ENCODE data around the gene SGMS1. TPM values are rescaled to one million over a fixed set of nuclear protein-coding genes. Genes with fewer than 3 reads are reported as not detected.

The SGMS1 gene
- total and polyA plus RNA-seq, 4 donors, result 8.9 to 54.3 (median 22.2) TPM

DNA sequence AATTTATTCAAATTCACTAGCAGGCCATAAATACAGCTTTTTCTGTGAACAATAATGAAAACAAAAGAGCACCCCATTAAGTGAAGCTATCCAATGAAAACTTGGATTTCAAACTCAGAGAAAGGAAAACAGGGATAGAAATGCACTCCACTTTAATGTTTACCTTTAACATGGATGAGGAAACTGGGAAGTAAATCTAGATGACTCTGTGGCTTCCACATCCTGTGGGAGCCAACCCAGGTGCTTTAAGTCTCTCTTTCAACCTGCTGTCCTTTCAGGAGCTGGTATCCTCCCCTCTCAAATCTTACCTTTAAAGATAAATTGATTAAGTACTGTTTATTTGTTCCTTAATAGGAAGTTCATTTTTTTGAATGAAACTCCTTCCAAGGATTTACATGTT is 21.5 kb upstream of the SGMS1 start:
- Histone ChIP-seq H3K4me1 (ENCODE audit: control insufficient read depth in 1 of 2, insufficient read depth in 2 of 2, low read length in 2 of 2) (no peaks in the 10 kb centered on the region), H3K36me3 (ENCODE audit: control insufficient read depth in 1 of 2, insufficient read depth in 2 of 2, low read length in 1 of 2) (no peaks in the 10 kb centered on the region), H3K9me3 (ENCODE audit: control insufficient read depth, low read length) (no peaks in the 10 kb centered on the region), H3K27me3 (ENCODE audit: control insufficient read depth in 1 of 2, insufficient read depth in 2 of 2, low read length in 1 of 2) (no peaks in the 10 kb centered on the region), H3K27ac (ENCODE audit: low read depth in 1 of 2, low read length in 2 of 2) (no peak overlapping the region), H3K4me3 (ENCODE audit: low read length in 2 of 2) (no peak overlapping the region)
- intact Hi-C loops (cut with DNase I), result no loop called here
- DNase-seq, result no peak
- no peak for ATAC-seq (ENCODE audit: low FRiP score)

DNA sequence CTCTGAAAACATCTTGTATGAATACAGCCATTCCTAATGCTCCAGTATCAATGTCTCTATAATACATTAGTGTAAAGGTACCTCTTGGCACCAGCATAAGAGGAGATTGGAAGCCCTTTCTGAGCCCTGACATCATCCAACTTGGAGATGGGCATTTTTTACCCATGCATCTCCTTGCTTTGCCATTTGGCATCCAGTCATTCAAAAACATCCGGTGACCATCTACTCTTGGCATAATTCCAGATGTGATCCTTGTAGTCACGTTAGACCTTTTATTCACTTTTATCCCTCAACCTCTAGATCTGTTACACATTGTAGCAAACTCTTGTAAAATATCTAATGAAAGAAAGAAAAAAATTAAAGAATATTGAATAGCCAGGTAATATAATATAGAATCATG is 17.9 kb upstream of the SGMS1 start:
- Histone ChIP-seq H3K27me3 (ENCODE audit: control insufficient read depth in 1 of 2, insufficient read depth in 2 of 2, low read length in 1 of 2) (no peaks in the 10 kb centered on the region), H3K9me3 (ENCODE audit: control insufficient read depth, low read length) (no peaks in the 10 kb centered on the region), H3K36me3 (ENCODE audit: control insufficient read depth in 1 of 2, insufficient read depth in 2 of 2, low read length in 1 of 2) (no peaks in the 10 kb centered on the region), H3K4me3 (ENCODE audit: low read length in 2 of 2) (no peak overlapping the region), H3K27ac (ENCODE audit: low read depth in 1 of 2, low read length in 2 of 2) (no peak overlapping the region), H3K4me1 (ENCODE audit: control insufficient read depth in 1 of 2, insufficient read depth in 2 of 2, low read length in 2 of 2) (no peaks in the 10 kb centered on the region)
- WGBS, 2 donors, result 32 to 50% methylated on average over 2 of the region's 2 CpGs
- intact Hi-C loops (cut with DNase I), result no loop called here
- ATAC-seq (ENCODE audit: low FRiP score) (no peak), DNase-seq (no peak)

DNA sequence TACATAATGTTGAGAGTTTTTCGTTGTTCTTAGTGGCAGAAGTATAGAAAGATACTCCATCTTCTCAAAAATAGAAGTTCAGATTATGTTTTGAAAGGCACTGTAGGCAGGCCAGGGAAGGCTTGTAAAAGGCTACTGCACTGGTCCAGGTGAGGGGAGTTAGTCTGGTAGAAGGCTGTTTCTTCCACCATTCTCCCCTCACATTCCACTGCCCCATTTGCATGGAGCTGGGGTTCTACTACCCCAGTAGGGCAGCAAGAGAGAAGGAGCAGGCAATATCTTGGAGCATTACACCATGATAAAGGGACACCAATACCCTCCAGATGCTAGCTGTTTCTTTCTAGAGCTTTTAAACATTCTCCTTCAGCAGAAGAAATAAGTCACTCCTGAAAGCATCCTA is 16.5 kb upstream of the SGMS1 start:
- no peak for DNase-seq
- intact Hi-C loops (cut with DNase I), result no loop called here
- Histone ChIP-seq H3K27ac (ENCODE audit: low read depth in 1 of 2, low read length in 2 of 2) (no peak overlapping the region), H3K9me3 (ENCODE audit: control insufficient read depth, low read length) (no peaks in the 10 kb centered on the region), H3K36me3 (ENCODE audit: control insufficient read depth in 1 of 2, insufficient read depth in 2 of 2, low read length in 1 of 2) (no peaks in the 10 kb centered on the region), H3K4me1 (ENCODE audit: control insufficient read depth in 1 of 2, insufficient read depth in 2 of 2, low read length in 2 of 2) (no peaks in the 10 kb centered on the region), H3K4me3 (ENCODE audit: low read length in 2 of 2) (no peak overlapping the region), H3K27me3 (ENCODE audit: control insufficient read depth in 1 of 2, insufficient read depth in 2 of 2, low read length in 1 of 2) (no peaks in the 10 kb centered on the region)
- ATAC-seq (ENCODE audit: low FRiP score), result no peak
- WGBS, 2 donors, result 53 to 69% methylated on average over 1 of the region's 1 CpG

DNA sequence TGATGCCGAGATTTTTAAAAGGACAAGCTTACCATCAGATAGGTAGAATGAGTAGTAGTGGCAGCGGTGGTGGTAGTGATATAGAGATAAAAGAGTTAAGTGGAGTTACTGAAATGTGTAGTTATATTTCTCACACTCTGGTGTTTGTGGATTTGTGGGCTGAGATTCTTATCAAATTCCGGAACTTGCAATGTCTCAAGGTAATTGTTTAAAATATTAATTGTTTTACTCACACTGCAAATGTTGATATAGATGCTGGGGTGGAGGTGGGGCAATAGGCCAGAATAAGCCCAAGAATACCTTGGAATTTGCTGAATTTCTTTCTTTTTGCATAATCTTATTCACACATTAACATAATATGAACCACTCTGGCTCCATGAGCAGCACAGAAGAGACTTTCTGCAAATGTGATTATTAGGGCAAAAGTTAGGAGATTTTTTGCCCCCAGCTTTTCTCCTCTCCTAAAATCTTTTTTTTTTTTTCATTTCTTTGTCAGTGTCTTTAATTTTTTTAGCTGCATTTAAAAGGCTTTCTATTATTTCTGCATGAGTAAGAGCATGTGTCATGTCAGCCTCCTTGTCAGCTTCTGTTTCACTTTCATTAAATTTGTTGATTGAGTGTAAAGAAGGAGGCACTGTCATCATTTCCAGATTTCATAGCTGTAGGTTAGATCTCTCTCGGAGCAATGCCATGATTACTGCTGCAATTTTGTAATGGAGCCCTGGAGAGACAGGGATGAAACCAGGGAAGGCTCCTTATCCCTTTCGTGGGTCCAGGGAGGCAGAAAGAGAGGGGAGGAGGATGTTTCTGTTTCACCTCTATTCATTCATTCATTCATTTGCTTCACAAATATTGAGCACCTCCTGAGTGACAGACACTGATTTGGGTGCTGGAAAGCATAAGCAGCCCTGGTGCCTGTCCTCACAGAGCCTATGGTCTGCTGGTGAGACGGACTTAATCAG is 13.1 kb upstream of the SGMS1 start:
- H3K9me3 ChIP-seq (ENCODE audit: control insufficient read depth, low read length), result no peaks in the 10 kb centered on the region
- H3K27ac ChIP-seq (ENCODE audit: low read depth in 1 of 2, low read length in 2 of 2), result no peak overlapping the region
- 84 to 85% methylated on average over 6 of the region's 6 CpGs for WGBS, 2 donors
- intact Hi-C loops (cut with DNase I), result no loop called here
- no peaks in the 10 kb centered on the region for H3K36me3 ChIP-seq (ENCODE audit: control insufficient read depth in 1 of 2, insufficient read depth in 2 of 2, low read length in 1 of 2)
- no peak overlapping the region for H3K4me3 ChIP-seq (ENCODE audit: low read length in 2 of 2)
- H3K27me3 ChIP-seq (ENCODE audit: control insufficient read depth in 1 of 2, insufficient read depth in 2 of 2, low read length in 1 of 2), result no peaks in the 10 kb centered on the region
- H3K4me1 ChIP-seq (ENCODE audit: control insufficient read depth in 1 of 2, insufficient read depth in 2 of 2, low read length in 2 of 2), result peaks cover 0 to 3% of the 10 kb centered on the region in 2 donors
- ATAC-seq (ENCODE audit: low FRiP score), result no peak
- no peak for DNase-seq

DNA sequence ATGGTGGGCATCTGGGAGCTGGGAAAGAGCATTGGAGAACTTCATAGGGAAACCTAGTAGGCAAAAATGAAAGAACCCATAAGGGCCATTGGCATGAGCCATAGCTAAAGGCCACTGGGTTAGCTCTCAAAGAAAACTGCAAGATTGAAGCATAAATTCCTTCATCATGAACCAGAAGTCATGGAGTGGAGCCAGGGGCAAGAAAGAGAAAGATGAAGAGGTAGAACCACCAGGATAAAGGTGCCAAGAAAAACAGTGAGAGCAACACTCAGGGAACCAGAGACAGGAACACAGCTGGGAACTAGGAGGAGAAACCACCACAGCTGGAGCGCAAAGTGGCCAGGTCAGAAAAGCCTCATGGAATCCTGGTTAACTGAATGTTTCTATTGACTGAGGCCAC is 11.5 kb upstream of the SGMS1 start:
- intact Hi-C loops (cut with DNase I), result no loop called here
- Histone ChIP-seq H3K36me3 (ENCODE audit: control insufficient read depth in 1 of 2, insufficient read depth in 2 of 2, low read length in 1 of 2) (no peaks in the 10 kb centered on the region), H3K4me3 (ENCODE audit: low read length in 2 of 2) (no peak overlapping the region), H3K27me3 (ENCODE audit: control insufficient read depth in 1 of 2, insufficient read depth in 2 of 2, low read length in 1 of 2) (no peaks in the 10 kb centered on the region), H3K27ac (ENCODE audit: low read depth in 1 of 2, low read length in 2 of 2) (peak overlapping the region in 1 of 2 donors; percentile 51), H3K4me1 (ENCODE audit: control insufficient read depth in 1 of 2, insufficient read depth in 2 of 2, low read length in 2 of 2) (peaks cover 0 to 3% of the 10 kb centered on the region in 2 donors), H3K9me3 (ENCODE audit: control insufficient read depth, low read length) (no peaks in the 10 kb centered on the region)
- WGBS, 2 donors, result 50 to 58% methylated on average over 1 of the region's 1 CpG
- no peak for DNase-seq
- ATAC-seq (ENCODE audit: low FRiP score), result no peak

DNA sequence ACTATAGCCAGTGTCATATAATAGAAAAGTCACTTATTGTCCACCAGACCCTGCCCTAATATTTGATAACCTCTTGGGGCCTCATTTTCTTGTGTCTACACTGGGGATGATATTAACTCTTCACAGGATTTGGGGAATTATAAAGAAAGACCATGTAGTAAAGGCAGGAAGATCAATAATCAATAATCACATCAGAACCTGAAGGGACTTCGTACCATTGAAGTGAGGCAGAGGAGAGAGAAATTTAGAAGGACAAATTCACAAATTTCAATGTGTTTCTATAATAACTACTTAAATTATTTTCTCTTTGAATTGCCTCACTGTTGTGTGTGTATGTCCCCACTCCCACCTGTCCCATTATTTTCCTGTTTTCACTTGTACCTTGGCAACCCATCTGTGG is 10.7 kb upstream of the SGMS1 start:
- ATAC-seq (ENCODE audit: low FRiP score) (no peak), DNase-seq (no peak)
- no peaks in the 10 kb centered on the region for H3K9me3 ChIP-seq (ENCODE audit: control insufficient read depth, low read length)
- WGBS, 2 donors, result 95 to 100% methylated on average over 1 of the region's 1 CpG
- H3K27me3 ChIP-seq (ENCODE audit: control insufficient read depth in 1 of 2, insufficient read depth in 2 of 2, low read length in 1 of 2), result no peaks in the 10 kb centered on the region
- peaks cover 0 to 3% of the 10 kb centered on the region in 2 donors for H3K4me1 ChIP-seq (ENCODE audit: control insufficient read depth in 1 of 2, insufficient read depth in 2 of 2, low read length in 2 of 2)
- no peaks in the 10 kb centered on the region for H3K36me3 ChIP-seq (ENCODE audit: control insufficient read depth in 1 of 2, insufficient read depth in 2 of 2, low read length in 1 of 2)
- H3K27ac ChIP-seq (ENCODE audit: low read depth in 1 of 2, low read length in 2 of 2), result no peak overlapping the region
- no peak overlapping the region for H3K4me3 ChIP-seq (ENCODE audit: low read length in 2 of 2)
- intact Hi-C loops (cut with DNase I), result no loop called here

DNA sequence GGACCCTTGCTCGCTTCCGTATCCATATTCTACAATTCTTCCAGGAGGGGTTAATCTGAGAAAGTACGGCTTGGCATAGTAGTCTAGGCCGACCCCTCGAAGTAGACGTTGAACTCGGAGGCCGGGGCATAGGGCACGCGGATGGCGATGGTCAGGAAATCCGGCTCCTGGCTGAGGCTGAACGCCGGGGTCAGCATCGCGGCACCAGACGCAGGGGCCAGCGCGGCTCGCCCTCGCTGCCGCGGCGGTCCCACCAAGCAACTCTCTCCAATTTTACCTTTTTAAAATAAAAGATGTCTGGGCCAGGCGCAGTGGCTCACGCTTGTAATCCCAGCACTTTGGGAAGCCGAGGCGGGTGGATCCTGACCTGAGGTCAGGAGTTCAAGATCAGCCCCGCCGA is 7.3 kb upstream of the SGMS1 start:
- Histone ChIP-seq H3K4me3 (ENCODE audit: low read length in 2 of 2) (no peak overlapping the region), H3K36me3 (ENCODE audit: control insufficient read depth in 1 of 2, insufficient read depth in 2 of 2, low read length in 1 of 2) (no peaks in the 10 kb centered on the region), H3K27ac (ENCODE audit: low read depth in 1 of 2, low read length in 2 of 2) (no peak overlapping the region), H3K4me1 (ENCODE audit: control insufficient read depth in 1 of 2, insufficient read depth in 2 of 2, low read length in 2 of 2) (peaks cover 0 to 3% of the 10 kb centered on the region in 2 donors), H3K27me3 (ENCODE audit: control insufficient read depth in 1 of 2, insufficient read depth in 2 of 2, low read length in 1 of 2) (no peaks in the 10 kb centered on the region), H3K9me3 (ENCODE audit: control insufficient read depth, low read length) (no peaks in the 10 kb centered on the region)
- intact Hi-C loops (cut with DNase I), result no loop called here
- DNase-seq (no peak), ATAC-seq (ENCODE audit: low FRiP score) (no peak)
- WGBS, 2 donors, result 96% methylated on average over 30 of the region's 30 CpGs

DNA sequence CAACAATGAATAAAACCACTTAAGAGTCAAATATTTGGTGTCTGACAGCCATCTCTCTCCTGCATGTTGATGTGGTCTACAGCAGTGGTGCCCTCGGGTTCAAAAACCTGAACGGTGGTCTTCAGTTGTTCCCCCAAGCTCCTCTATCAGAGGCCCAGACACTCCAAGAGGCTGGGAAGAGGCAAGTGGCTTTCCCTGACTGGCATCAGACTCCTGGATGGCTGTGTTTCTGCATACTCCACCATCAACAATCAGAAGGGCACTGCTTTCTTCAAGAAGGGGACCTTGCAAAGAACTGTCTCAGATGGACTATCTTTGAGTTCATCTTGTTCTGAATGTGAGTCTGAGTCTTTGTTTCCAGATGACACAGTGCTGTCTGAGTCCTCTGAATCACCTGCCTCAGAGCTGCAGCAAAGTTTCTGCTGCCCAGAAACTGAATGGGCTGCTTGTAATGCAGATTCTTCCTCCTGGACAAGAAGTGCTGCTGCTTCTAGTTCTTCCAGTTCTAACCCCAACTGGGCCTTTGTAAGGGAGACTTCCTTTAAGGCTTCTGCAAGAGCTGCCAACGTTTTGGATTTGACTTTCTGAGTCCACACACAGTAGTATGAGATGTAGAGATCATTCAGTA is 5.9 kb upstream of the SGMS1 start:
- H3K4me1 ChIP-seq (ENCODE audit: control insufficient read depth in 1 of 2, insufficient read depth in 2 of 2, low read length in 2 of 2), result no peaks in the 10 kb centered on the region
- 66 to 71% methylated on average over 3 of the region's 3 CpGs for WGBS, 2 donors
- no peaks in the 10 kb centered on the region for H3K9me3 ChIP-seq (ENCODE audit: control insufficient read depth, low read length)
- no peak overlapping the region for H3K27ac ChIP-seq (ENCODE audit: low read depth in 1 of 2, low read length in 2 of 2)
- H3K36me3 ChIP-seq (ENCODE audit: control insufficient read depth in 1 of 2, insufficient read depth in 2 of 2, low read length in 1 of 2), result no peaks in the 10 kb centered on the region
- DNase-seq (no peak), ATAC-seq (ENCODE audit: low FRiP score) (no peak)
- H3K4me3 ChIP-seq (ENCODE audit: low read length in 2 of 2), result no peak overlapping the region
- intact Hi-C loops (cut with DNase I), result loop anchor here in 1 of 2 donors (10.0 kb wide), 2 partner anchors 135 to 305 kb away; no protein-coding TSS in a partner anchor
- H3K27me3 ChIP-seq (ENCODE audit: control insufficient read depth in 1 of 2, insufficient read depth in 2 of 2, low read length in 1 of 2), result no peaks in the 10 kb centered on the region

DNA sequence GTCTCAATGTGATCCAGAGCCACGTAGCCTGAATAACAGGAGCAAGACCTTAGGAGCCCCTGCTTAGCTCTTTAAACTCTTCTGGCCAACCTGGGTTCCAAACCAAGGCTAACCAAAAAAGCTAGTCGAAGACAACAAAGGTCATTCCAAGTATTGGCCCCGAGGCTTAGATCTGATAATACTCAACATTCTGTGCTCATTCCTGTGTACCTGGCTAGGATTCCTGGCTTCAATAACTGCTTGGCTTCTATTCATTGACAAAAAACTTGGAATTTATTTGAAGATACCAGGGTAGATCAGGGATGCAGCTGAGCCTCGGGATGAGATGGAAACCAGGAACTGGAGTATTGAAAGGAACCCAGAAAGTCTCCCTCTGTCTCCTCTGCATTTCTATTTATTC is 4.1 kb upstream of the SGMS1 start:
- intact Hi-C loops (cut with DNase I), result loop anchor here in 1 of 2 donors (10.0 kb wide), 2 partner anchors 133 to 303 kb away; no protein-coding TSS in a partner anchor
- WGBS, 2 donors, result 92 to 94% methylated on average over 4 of the region's 4 CpGs
- DNase-seq, result no peak
- Histone ChIP-seq H3K9me3 (ENCODE audit: control insufficient read depth, low read length) (no peaks in the 10 kb centered on the region), H3K27me3 (ENCODE audit: control insufficient read depth in 1 of 2, insufficient read depth in 2 of 2, low read length in 1 of 2) (no peaks in the 10 kb centered on the region), H3K36me3 (ENCODE audit: control insufficient read depth in 1 of 2, insufficient read depth in 2 of 2, low read length in 1 of 2) (no peaks in the 10 kb centered on the region), H3K27ac (ENCODE audit: low read depth in 1 of 2, low read length in 2 of 2) (no peak overlapping the region), H3K4me3 (ENCODE audit: low read length in 2 of 2) (no peak overlapping the region), H3K4me1 (ENCODE audit: control insufficient read depth in 1 of 2, insufficient read depth in 2 of 2, low read length in 2 of 2) (no peaks in the 10 kb centered on the region)
- ATAC-seq (ENCODE audit: low FRiP score), result no peak

Measured in aorta (tissue), 5 donors.